Lower leg skin (tissue), 4 donors: ENCODE results near the gene PTER. TPM values are rescaled to one million over a fixed set of nuclear protein-coding genes. Genes with fewer than 3 reads are reported as not detected.

Experiments used
- DNase-seq, 2 donors: peaks; one replicate each; pipeline ENCODE4 v3.0.0-alpha.2; 2019; ENCODE audit warnings: low spot score in 2 of 2
- H3K4me3 ChIP-seq: fragments of 200-600 bp; sonication (generic); 2 replicates; pipeline ENCODE4 v1.5.1; 2017; ENCODE audit warnings: mild to moderate bottlenecking, low read depth; ENCODE audit not compliant: poor library complexity, severe bottlenecking
- CTCF ChIP-seq, 3 donors: fragments of 450-650 bp; IDR thresholded peaks; one replicate each; pipeline ENCODE4 v1.5.1; 2016; ENCODE audit warnings: antibody characterized with exemption in 3 of 3, mild to moderate bottlenecking in 3 of 3, moderate library complexity in 2 of 3
- POLR2A ChIP-seq, 2 donors: fragments of 450-650 bp; IDR thresholded peaks; one replicate each; pipeline ENCODE4 v1.6.1; 2016 to 2017; ENCODE audit warnings: antibody characterized with exemption in 2 of 2, mild to moderate bottlenecking in 1 of 2, moderate library complexity in 1 of 2
- WGBS, 2 donors: methylation state at CpG; one replicate each; pipeline ENCODE4 v1.1.5; 2018; 5-methylcytosine and 5-hydroxymethylcytosine counted together
- intact Hi-C: fragments of 100-400 bp; cut with DNase I; formaldehyde crosslinking; loops from one replicate; pipeline ENCODE4 v1.15.0; 2023; ENCODE audit warnings: low total_unique reads
- total RNA-seq, 4 donors: library from RNA; depleted of rRNA; stranded (reverse); fragments of >200 nt; gene quantifications; one replicate each; pipeline ENCODE4 v1.1.0, GENCODE V29; 2016

Gene PTER
- total RNA-seq, 4 donors from 2014 or later = 10.2 to 17.6 (median 14.0) TPM

GRCh38 chr10:16477757-16478156 is 40.9 kb downstream of the PTER start:
- no peak overlapping the region for H3K4me3 ChIP-seq
- WGBS, 2 donors = 81 to 83% methylated on average over 1 of the region's 1 CpG
- DNase-seq = no peak
- TF ChIP-seq POLR2A (IDR thresholded peaks at IDR 0.05) (no peak), CTCF (IDR thresholded peaks at IDR 0.05) (no peak)
- intact Hi-C loops = no loop called here

- intact Hi-C loops = no loop called here
- 90 to 95% methylated on average over 4 of the region's 4 CpGs for WGBS, 2 donors
- no peak for TF ChIP-seq POLR2A (IDR thresholded peaks at IDR 0.05)
- no peak for TF ChIP-seq CTCF (IDR thresholded peaks at IDR 0.05)
- H3K4me3 ChIP-seq = no peak overlapping the region
- no peak for DNase-seq
Observed at GRCh38 chr10:16478801-16479200, 42.0 kb downstream of the PTER start.

- TF ChIP-seq POLR2A (IDR thresholded peaks at IDR 0.05) (no peak), CTCF (IDR thresholded peaks at IDR 0.05) (no peak)
- 64 to 65% methylated on average over 5 of the region's 5 CpGs for WGBS, 2 donors
- intact Hi-C loops = no loop called here
- H3K4me3 ChIP-seq = no peak overlapping the region
- DNase-seq = no peak
Observed at GRCh38 chr10:16481052-16481728, 44.4 kb downstream of the PTER start.

GRCh38 chr10:16483241-16483917 is 46.6 kb downstream of the PTER start:
- 93 to 94% methylated on average over 11 of the region's 11 CpGs for WGBS, 2 donors
- H3K4me3 ChIP-seq = no peak overlapping the region
- no peak for DNase-seq
- intact Hi-C loops = no loop called here
- TF ChIP-seq POLR2A (IDR thresholded peaks at IDR 0.05) = no peak
- TF ChIP-seq CTCF (IDR thresholded peaks at IDR 0.05) = no peak

GRCh38 chr10:16490511-16490910 is 53.7 kb downstream of the PTER start:
- DNase-seq = no peak
- TF ChIP-seq POLR2A (IDR thresholded peaks at IDR 0.05) (no peak), CTCF (IDR thresholded peaks at IDR 0.05) (no peak)
- 96 to 98% methylated on average over 3 of the region's 3 CpGs for WGBS, 2 donors
- H3K4me3 ChIP-seq = no peak overlapping the region
- intact Hi-C loops = no loop called here
